ENCODE results near the gene SPATA6.
"Not testable (repeated sequence)": the region's sequence is repeated elsewhere in the genome, so short reads cannot be mapped to it uniquely, and the experiment has no call there.

Gene SPATA6

DNA sequence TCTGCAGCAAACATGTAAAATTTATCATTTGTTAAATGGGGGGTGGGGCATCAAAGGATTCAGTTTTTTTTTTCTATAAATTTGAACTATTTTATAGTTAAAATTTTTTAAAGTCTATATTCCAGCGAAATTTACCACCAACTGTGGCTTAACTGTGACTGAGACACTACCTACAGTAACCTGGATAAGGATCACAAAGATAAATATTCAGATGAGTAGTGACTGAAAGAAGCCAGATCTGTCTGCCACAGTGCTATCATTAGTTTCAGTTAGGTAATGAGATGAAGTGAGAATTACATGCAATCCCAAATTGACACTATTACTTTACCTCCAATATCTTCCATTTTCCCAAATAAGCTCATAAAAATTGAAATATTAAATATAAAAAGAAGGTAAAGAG lies 5.4 kb downstream of the SPATA6 start:
- in situ Hi-C loops (cut with MboI; ENCODE audit: low sequenced_read_pairs), result no loop called here

DNA sequence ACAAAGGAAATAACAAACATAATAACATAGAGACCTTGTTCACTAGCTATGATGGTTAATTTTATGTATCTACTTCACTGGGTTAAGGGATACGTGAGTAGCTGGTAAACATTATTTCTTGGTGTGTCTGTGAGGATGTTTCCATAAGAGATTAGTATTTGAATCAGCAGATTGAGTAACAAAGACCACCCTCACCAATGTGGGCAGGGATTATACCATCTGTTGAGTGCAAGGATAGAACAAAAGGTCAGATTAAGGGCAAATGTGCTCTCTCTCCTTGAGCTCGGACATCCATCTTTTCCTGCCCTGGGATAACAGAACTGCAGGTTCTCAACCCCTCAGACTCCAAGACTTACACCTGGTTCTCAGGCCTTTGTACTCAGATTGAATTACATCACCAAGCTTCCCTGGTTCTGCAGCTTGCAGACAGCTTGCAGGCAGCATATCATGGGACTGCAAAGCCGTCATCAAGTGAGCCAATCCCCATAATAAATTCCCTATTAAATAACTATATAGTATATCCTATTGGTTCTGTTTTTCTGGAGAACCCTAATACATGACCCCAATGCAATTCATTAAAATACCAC lies 9.2 kb downstream of the SPATA6 start:
- in situ Hi-C loops (cut with MboI; ENCODE audit: low sequenced_read_pairs), result no loop called here

DNA sequence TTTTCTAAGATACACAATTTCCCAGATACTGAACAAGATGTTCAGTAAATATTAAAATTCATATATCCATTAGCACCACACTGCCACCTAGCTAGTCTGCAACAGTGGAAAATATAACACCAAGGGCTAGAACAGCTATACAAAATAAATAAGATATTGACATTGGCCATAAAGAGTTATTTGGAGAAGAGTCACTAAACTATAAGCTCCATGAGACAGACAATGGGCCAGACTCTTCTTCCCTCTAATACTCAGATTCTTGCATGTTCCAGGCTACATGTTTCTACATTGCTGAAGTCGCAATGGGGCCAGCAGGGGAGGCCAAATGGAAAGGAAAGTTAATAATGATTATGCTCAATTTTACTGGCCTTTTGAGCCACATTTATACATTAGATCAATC lies 21.5 kb downstream of the SPATA6 start:
- in situ Hi-C loops (cut with MboI; ENCODE audit: low sequenced_read_pairs), result no loop called here

DNA sequence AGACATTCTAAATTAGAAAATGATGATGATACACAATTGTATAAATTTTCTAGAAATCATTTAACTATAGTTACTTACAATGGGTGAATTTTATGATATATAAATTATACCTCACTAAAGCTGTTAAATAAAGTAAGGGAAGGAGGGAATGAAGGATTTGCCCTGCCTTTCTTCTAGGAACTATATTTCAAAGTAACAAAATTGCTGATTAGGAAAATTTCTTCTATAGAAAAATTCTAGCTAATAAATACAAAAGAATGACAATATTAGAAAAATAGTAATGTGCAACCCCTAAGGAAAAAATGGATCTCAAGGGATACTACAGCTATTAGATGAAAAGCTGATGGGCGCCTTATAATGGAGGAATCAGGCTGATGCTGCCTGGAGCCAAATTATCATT lies 23.1 kb downstream of the SPATA6 start:
- in situ Hi-C loops (cut with MboI; ENCODE audit: low sequenced_read_pairs), result no loop called here

DNA sequence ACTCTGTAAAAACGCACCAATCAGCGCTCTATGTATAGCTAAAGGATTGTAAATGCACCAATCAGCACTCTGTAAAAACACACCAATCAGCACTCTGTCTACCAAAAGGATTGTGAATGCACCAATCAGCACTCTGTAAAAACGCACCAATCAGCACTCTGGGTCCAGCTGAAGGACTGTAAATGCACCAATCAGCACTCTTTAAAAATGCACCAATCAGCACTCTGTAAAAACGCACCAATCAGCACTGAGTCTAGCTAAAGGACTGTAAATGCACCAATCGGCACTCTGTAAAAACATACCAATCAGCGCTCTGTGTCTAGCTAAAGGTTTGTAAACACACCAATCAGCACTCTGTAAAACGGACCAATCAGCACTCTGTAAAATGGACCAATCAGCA lies 27.8 kb downstream of the SPATA6 start:
- in situ Hi-C loops (cut with MboI; ENCODE audit: low sequenced_read_pairs), result not testable (repeated sequence)

DNA sequence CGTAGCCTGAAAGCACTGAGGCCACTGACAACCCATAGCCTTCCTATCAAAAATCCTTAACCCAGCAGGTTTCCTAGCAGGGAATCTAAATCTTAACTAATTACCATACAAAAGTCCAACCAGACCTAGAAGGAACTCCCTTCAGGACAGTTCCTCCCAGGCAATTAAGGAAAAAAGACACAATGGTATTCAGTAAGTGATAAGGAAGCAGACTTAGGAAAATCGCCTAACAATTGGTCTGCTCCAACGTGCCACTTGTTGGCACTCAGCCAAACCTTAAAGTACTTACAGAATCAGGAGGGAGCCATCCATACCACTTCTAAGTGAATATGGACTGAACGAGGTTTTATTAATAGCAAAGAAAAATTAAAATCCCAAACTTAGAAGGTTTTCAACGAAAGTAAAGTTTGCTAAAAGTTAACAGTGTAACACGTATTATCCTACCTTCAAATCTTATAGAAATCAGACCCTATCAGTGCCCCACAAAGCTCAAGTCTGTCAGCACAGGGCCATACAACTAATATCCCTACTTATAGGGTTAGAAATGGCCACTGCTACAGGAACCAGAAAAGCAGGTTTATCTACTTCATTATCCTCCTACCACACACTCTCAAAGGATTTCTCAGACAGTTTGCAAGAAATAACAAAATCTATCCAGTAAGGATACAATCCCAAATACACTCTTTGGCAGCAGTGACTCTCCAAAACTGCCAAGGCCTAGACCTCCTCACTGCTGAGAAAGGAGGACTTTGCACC lies 29.0 kb downstream of the SPATA6 start:
- in situ Hi-C loops (cut with MboI; ENCODE audit: low sequenced_read_pairs), result no loop called here

DNA sequence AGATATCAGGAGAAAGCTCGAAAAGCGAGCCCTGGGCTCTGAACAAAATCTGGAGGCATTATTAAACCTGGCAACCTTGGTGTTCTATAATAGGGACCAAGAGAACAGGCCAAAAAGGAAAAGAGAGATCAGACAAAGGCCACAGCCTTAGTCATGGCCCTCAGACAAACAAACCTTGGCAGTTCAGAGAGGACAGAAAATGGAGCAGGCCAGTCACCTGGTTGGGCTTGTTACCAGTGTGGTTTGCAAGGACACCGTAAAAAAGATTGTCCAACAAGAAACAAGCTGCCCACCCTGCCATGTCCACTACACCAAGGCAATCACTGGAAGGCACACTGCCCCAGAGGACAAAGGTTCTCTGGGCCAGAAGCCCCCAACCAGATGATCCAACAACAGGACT lies 31.2 kb downstream of the SPATA6 start:
- in situ Hi-C loops (cut with MboI; ENCODE audit: low sequenced_read_pairs), result not testable (repeated sequence)

DNA sequence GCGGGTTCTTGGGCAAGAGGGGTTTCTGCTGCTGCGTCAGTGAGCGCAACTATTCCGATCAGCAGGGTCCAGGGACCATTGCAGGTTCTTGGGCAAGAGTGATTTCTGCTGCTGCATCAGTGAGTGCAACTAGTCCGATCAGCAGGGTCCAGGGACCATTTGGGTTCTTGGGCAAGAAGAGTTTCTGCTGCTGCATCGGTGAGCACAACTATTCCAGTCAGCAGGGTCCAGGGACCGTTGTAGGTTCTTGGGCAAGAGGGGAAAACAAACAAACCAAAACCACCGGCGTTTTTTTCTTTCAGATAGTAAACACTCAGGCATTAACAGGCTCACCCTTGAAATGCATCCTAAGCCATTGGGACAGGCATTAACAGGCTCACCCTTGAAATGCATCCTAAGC lies 32.6 kb downstream of the SPATA6 start:
- in situ Hi-C loops (cut with MboI; ENCODE audit: low sequenced_read_pairs), result no loop called here

DNA sequence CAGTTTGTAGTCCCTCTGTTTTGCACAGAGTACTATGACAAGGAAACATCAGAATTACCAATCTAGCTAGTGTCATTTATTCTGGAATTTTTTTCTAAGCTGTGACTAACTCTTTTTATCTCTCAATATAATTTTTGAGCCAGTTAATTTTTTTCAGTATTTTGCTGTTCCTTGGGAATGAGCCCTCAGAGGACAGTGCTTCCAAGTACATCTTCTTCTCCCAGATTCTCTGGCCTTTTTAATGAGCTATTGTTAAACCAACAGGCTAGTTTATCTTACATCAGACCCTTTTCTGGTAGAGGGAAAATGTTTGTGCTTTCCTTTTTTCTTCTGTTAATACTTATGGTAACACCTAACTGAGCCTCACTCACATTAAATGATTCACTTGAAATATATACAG lies 34.6 kb downstream of the SPATA6 start:
- in situ Hi-C loops (cut with MboI; ENCODE audit: low sequenced_read_pairs), result not testable (repeated sequence)

DNA sequence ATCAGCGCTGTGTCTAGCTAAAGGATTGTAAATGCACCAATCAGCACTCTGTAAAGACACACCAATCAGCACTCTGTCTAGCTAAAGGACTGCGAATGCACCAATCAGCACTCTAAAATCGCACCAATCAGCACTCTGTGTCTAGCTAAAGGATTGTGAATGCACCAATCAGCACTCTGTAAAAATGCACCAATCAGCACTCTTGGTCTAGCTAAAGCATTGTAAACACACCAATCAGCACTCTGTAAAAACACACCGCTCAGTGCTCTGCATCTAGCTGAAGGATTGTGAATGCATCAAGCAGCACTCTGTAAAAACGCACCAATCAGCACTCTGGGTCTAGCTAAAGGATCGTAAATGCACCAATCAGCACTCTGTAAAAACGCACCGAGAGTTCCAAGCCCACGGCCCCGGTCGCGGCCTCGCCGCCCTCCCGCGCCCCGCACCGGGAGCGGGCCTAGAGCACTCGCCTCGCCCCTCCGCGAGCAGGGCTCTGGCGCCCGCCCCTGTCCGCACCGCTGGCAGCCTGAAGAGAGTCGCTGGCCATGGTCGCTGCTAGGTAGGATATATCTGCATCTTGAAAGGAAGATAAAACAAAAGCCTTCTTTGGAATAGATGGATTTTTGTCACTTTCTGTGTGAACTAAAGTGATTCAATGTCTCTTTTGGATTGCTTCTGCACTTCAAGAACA lies 36.5 kb downstream of the SPATA6 start:
- in situ Hi-C loops (cut with MboI; ENCODE audit: low sequenced_read_pairs), result not testable (repeated sequence)

DNA sequence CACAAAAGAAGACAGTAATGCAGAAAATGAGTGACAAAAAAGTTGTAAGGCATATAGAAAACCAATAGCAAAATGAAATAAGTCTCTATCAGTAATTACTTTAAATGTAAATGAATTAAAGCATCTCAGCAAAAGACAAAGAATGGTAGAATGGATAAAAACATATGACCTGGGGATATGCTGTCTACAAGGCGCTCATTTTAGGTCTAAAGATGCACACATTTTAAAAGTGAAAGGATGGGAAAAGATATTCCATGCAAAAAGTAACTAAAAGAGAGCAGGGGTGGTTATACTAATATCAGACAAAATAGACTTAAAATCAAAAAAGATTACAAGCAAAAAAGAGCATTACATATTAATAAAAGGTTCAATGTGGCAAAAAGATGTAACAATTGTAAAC lies 41.2 kb downstream of the SPATA6 start:
- in situ Hi-C loops (cut with MboI; ENCODE audit: low sequenced_read_pairs), result no loop called here

DNA sequence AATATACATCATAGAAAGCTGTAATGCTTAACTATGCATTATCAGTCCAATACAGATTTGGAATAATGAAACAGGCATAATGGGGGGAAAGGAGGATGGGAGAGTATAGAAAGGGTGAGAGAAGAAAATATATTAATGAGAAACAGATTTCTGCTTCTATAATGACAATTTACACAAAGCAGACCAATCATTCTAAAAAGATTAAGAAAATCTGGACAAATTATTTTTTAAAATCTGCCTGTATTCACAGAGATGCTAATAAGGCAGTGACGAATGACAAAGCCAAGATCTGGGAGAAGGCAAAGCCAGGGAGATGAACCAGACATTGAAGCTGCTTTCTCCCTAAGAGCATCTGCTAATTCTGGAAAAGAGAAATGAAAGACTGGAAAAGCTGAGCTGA lies 50.0 kb downstream of the SPATA6 start:
- in situ Hi-C loops (cut with MboI; ENCODE audit: low sequenced_read_pairs), result no loop called here

DNA sequence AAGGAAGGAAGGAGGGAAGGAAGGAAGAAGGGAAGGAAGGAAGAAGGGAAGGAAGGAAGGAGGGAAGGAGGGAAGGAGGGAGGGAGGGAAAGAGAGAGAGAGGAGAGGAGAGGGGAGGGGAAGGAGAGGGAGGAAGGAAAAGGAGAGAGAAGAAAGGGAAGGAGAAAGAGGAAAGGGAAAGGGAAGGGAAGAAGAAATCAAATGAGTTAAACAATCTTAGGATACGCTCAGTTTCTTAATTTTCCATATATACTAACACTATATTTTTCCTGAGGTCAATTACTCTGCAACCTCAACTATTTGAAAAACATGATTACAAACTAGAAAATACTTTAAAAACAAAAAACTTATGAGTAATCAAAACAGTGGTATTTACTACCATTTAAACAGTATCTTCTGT lies 53.3 kb downstream of the SPATA6 start:
- in situ Hi-C loops (cut with MboI; ENCODE audit: low sequenced_read_pairs), result no loop called here

DNA sequence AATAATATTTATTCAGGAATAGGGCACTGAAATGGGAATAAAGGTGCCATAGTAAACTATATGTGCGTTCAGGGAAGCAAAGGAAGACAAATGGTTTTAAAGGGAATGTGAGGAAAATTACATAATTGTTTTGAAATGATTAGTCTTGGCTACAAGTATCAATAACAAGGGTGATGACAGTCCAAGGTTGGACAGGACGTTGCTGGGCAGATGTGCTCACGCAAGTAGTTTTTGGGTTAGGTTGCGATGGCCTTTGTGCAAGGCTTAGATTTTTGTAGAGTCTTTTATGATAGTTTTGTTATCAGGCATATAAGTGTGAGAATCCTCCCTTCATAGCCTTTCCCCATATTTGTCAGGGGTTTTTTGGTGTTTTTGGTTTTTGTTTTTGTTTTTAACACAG lies 57.0 kb downstream of the SPATA6 start:
- in situ Hi-C loops (cut with MboI; ENCODE audit: low sequenced_read_pairs), result no loop called here

DNA sequence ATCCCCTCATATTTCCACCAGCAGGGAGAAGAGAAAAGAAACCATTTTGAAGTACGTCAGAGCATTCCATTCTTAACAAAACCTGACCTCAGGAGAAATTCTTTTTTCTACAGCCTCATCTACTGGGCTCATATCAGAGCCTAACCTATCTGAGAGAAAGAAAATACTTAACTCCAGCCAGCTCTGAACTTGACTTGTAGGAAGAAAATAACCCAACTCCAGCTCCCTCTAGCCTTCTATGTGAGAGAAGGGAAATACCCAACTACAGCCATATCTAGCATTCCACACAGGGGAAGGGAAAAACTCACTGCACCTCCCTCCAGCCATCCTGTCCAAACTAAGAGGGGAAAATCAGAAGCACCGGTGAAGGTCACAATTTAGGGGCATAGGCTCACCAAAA lies 57.7 kb downstream of the SPATA6 start:
- in situ Hi-C loops (cut with MboI; ENCODE audit: low sequenced_read_pairs), result no loop called here

DNA sequence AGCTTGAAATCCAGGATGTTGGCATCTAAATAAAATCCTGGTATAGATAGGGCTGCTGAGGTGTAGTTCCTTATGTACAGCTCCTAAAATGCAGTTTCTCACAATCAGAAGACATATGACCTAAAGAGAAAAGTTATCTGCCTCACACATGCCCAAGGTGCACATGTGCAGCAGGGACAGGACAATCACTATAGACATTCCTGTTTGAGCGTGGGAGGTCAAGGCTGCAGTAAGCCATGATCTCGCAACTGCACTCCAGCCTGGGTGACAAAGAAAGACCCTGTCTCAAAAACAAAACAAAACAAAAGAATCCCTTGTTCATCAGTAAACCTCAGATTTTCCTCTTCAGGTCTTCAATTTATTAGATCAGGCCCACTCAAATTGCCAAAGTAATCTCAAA lies 66.1 kb downstream of the SPATA6 start:
- in situ Hi-C loops (cut with MboI; ENCODE audit: low sequenced_read_pairs), result no loop called here

DNA sequence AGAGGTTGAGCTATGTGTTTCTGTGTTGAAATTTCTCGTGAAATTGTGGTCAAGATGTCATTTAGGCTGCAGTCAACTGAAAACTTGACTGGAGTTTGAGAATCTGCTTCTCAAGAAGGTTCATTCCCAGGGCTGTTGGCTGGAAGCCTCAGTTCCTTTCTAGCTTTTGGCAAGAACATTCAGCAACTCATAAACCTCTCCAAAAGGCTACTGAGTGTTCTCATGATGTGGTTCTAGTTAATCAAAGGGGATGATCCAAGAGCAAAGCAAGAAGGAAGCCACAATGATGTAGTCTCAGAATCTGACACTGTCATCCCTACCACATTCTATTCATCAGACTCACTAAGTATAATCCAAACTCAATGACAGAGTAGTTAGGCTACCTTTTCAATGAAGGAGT lies 66.6 kb downstream of the SPATA6 start:
- in situ Hi-C loops (cut with MboI; ENCODE audit: low sequenced_read_pairs), result no loop called here

DNA sequence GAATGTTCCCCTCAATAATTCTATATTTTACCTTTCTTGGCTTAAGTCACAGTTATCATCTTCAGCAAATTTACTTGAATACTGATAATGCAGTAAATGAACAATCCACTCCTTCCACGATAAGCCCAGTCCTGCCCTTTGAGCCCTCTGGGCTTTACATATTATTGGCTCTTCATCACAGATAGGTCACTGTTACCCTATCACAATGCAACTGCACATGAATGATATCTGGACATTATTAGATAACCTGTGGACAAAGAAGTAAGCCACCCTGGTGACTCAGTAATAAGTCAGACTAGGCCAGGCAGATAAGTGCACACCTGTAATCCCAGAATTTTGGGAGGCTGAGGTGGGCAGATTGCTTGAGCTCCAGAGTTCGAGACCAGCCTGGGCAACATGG lies 69.4 kb downstream of the SPATA6 start:
- in situ Hi-C loops (cut with MboI; ENCODE audit: low sequenced_read_pairs), result no loop called here

DNA sequence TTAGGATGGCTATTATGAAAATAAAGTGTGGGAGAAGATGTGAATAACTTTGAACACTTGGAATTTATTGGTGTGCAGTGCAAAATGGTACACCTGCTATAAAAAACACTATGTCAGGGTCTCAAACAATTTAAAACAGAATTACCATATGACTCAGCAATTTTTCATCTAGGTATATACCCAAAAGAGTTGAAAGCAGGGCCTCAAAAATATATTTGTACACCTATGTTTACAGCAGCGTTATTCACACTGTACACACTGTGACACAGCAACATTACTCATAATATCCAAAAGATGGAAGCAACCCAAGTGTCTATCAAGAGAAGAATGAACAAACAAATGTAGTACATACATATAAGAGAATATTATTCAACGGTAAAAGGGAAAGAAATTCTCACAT lies 75.8 kb downstream of the SPATA6 start:
- in situ Hi-C loops (cut with MboI; ENCODE audit: low sequenced_read_pairs), result no loop called here

DNA sequence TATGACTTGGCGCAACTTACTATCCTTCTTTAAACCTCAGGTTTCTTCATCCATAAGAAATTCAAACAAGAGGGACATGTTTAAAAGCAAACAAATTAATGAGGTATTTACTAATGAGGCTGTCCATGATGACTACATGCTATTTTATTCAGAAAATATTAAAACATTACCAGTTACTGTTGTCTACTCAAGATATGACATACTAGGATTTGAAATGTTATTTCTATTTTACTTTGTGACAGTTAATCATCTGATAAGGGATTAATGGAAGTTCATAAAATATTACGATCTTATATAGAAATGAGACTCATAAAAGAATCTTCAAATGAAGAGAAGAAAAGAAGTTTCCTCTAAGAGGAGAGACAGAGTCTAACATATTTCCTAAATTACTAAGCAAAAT lies 80.1 kb downstream of the SPATA6 start:
- in situ Hi-C loops (cut with MboI; ENCODE audit: low sequenced_read_pairs), result no loop called here

DNA sequence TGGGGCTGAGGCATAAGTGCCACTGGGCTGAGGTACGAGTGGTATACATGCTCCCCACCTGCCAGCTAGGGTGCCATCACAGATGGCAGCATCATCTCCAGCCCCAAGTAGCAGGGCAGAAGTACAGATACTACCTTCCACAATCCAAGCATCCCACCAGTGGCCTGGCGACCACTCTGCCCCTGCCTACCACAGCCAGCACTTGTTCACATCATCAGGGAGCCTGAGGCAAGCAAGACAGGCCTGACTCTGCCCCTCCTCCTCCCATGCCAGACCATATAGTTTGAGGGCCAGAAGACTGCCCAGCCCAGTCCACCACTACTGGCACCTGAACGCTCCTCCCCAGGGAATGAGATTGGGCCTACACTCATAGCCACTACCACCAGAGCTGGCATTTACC lies 84.6 kb downstream of the SPATA6 start:
- in situ Hi-C loops (cut with MboI; ENCODE audit: low sequenced_read_pairs), result no loop called here

DNA sequence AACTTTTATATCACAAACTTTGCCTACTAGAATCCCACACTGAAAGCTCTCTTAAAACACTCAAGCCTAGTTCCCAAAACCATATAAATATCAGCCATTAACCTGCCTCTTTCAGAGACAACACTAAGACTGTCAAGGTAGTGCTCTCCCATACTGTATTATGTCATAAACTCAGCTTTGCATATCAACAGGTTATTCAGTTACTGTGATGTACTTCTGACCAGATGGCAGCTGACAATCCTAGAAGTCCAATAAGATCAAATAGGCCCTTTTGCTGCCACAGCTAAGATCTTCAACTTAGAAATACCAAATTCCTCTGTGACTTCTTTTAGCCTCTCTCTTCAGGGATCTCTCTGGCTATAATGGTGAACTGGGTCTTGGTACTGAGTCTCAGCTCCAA lies 97.2 kb downstream of the SPATA6 start:
- in situ Hi-C loops (cut with MboI; ENCODE audit: low sequenced_read_pairs), result no loop called here

Measured in HL-60/S4 (cell line).